HFFc6 (cell line): Measurements from ENCODE around the gene MBLAC1. TPM values are rescaled to one million over a fixed set of nuclear protein-coding genes. Genes with fewer than 3 reads are reported as not detected.
A peak's percentile ranks its signal among the peaks of the same experiment; 100 is the strongest.

Experiments used
- DNase-seq: peaks from one replicate; pipeline ENCODE4 v3.0.0-alpha.2; 2018
- H3K27ac Mint-ChIP-seq: 2 replicates; pipeline ENCODE4 v1.8.0; 2020; ENCODE audit warnings: mild to moderate bottlenecking, mixed read lengths
- H3K27me3 Mint-ChIP-seq: 2 replicates; pipeline ENCODE4 v1.8.0; 2021; ENCODE audit warnings: mild to moderate bottlenecking, moderate library complexity, mixed read lengths; ENCODE audit not compliant: insufficient read depth
- H3K36me3 Mint-ChIP-seq: 2 replicates; pipeline ENCODE4 v1.8.0; 2021; ENCODE audit warnings: low read depth, mixed read lengths
- H3K4me1 Mint-ChIP-seq: 2 replicates; pipeline ENCODE4 v1.8.0; 2020; ENCODE audit warnings: low read depth, mixed read lengths
- H3K4me3 Mint-ChIP-seq: 2 replicates; pipeline ENCODE4 v1.8.0; 2020; ENCODE audit warnings: mild to moderate bottlenecking, moderate library complexity, mixed read lengths
- H3K9me3 Mint-ChIP-seq: 2 replicates; pipeline ENCODE4 v1.8.0; 2020; ENCODE audit warnings: mild to moderate bottlenecking, mixed read lengths
- CTCF ChIP-seq: fragments of 200-600 bp; sonication (generic); IDR thresholded peaks from 2 replicates; pipeline ENCODE4 v1.5.0; 2021; ENCODE audit warnings: antibody characterized with exemption, mild to moderate bottlenecking
- total RNA-seq, 6 experiments: library from RNA; stranded (reverse); fragmentation: NEBNext Ultra II Directional; extraction: Animal tissue kit (Norgen Biotek cat#: 25700); gene quantifications; 2 replicates in 1 of 6; 3 replicates in 5 of 6; pipeline ENCODE4 v1.2.3, GENCODE V29; 2021

Gene MBLAC1
- total RNA-seq, 6 experiments from 2014 or later = 2.3 to 3.0 (median 2.5) TPM

- Mint-ChIP-seq H3K27ac (peak overlapping the region; percentile 91), H3K4me3 (peak overlapping the region; percentile 90), H3K36me3 (peaks cover 54% of the 10 kb centered on the region), H3K27me3 (peaks cover 2% of the 10 kb centered on the region), H3K4me1 (peaks cover 48% of the 10 kb centered on the region), H3K9me3 (no peaks in the 10 kb centered on the region)
- TF ChIP-seq CTCF = 0 out of 2 replicates have a peak, but pooled peaks have one; percentile 12
- peak; percentile 99 for DNase-seq
Observed at GRCh38 chr7:100100420-100101015, 26.2 kb upstream of the MBLAC1 start.

DNA sequence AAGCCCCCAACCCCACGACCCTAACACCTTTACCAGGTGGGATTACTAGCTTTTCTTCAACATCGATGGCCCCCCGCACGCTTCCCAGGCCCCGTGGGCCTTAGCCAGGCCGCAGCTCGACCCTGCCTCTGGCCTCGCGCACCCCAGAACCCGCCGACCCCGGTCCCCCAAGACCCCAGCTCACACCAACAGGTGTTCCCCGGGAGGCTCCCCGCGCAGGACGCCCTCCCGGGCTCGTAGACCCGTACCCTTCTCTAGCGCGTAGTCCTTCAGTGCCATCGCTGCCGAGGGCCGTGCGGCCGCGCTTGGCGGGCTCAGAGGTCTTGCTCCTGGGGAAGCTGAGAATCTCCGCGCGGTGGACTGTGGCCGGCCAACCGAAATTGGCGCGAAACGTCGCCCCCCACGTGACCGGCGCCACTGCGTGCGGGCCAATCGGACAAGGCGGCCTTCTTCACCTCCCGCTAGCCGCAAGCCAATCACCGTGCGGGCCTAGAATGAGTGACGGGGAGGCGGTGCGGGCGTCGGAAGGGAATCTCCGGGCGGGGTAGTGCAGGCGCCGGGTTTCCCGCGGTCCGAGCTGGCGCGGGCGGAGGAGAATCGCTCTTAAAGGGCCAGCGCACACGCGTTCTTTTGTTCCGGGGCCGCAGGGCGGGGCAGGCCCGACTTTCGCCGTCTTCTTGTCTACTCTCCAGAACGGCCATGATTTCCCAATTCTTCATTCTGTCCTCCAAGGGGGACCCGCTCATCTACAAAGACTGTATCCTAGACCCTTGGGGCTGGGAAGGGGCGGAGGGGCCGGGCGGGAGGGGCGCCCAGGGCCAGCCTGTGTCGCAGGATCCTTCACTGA lies 25.5 kb upstream of the MBLAC1 start, which contains the start of the genes AP4M1 and MCM7:
Gene AP4M1 (plus strand): TSS at position 628 of the 847 bp plus-strand sequence. CDS start 72 bp downstream, at position 700.
Gene MCM7 (minus strand): TSS at position 382 of the 847 bp plus-strand sequence. CDS start 103 bp downstream, at position 279.
- peak; percentile 99 for DNase-seq
- H3K4me3 Mint-ChIP-seq = peak within 1 kb of the TSS; percentile 90
- H3K36me3 Mint-ChIP-seq = peaks cover 47% of the 10 kb centered on the region
- peaks cover 2% of the 10 kb centered on the region for H3K27me3 Mint-ChIP-seq
- H3K27ac Mint-ChIP-seq = peak within 1 kb of the TSS; percentile 91
- 0 out of 2 replicates have a peak, but pooled peaks have one; percentile 3 for TF ChIP-seq CTCF
- no peaks in the 10 kb centered on the region for H3K9me3 Mint-ChIP-seq
- peaks cover 45% of the 10 kb centered on the region for H3K4me1 Mint-ChIP-seq

- peaks cover 2% of the 10 kb centered on the region; the same call in 1 of the 2 replicates for H3K27me3 Mint-ChIP-seq
- H3K36me3 Mint-ChIP-seq = peaks cover 39% of the 10 kb centered on the region
- H3K4me3 Mint-ChIP-seq = peak overlapping the region; percentile 90
- peaks cover 40% of the 10 kb centered on the region for H3K4me1 Mint-ChIP-seq
- H3K27ac Mint-ChIP-seq = peak overlapping the region; percentile 91
- no peak for TF ChIP-seq CTCF
- DNase-seq = peak; percentile 93
- H3K9me3 Mint-ChIP-seq = no peaks in the 10 kb centered on the region
Observed at GRCh38 chr7:100102950-100103840, 23.6 kb upstream of the MBLAC1 start.

DNA sequence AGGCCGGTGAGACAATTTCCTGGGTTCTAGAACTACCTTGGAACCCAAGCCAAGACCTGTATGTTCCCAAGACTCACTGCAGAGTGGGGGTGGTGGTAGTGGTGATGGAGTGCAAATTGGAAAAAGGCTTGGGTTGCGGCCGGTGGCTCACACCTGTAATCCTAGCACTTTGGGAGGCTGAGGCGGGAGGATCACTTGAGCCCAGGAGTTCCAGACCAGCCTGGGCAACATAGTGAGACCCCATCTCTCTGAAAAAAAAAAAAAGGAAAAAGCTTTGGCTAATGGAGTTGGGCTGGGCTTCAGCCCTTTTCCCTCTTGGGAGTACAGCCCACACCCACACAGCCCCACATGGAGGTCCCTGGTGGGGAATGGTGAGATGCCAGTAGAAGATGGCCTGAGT lies 21.2 kb upstream of the MBLAC1 start:
- Mint-ChIP-seq H3K4me3 (no peak overlapping the region), H3K27ac (no peak overlapping the region), H3K9me3 (no peaks in the 10 kb centered on the region), H3K27me3 (peaks cover 2% of the 10 kb centered on the region; the same call in 1 of the 2 replicates), H3K36me3 (peaks cover 25% of the 10 kb centered on the region), H3K4me1 (peaks cover 20% of the 10 kb centered on the region)
- DNase-seq = no peak
- TF ChIP-seq CTCF = no peak

DNA sequence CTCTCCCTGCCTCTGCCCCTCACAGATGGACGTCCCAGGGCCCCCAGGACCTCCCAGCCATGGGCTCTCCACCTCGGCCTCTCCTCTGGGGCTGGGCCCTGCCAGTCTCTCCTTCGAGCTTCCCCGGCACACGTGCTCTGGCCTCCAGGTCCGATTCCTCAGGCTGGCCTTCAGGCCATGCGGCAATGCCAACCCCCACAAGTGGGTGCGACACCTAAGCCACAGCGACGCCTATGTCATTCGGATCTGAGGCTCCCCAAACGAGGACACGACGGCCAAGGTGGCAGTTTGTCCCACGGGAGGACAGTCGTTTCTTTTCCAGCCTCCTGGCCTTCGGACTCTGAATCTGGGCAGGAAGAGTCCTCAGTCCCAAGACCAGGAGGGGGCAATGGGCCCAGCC lies 20.1 kb upstream of the MBLAC1 start:
- no peak overlapping the region for H3K27ac Mint-ChIP-seq
- no peak for TF ChIP-seq CTCF
- no peaks in the 10 kb centered on the region for H3K27me3 Mint-ChIP-seq
- H3K36me3 Mint-ChIP-seq = peaks cover 33% of the 10 kb centered on the region
- no peak overlapping the region for H3K4me3 Mint-ChIP-seq
- H3K4me1 Mint-ChIP-seq = peaks cover 20% of the 10 kb centered on the region
- DNase-seq = no peak
- no peaks in the 10 kb centered on the region for H3K9me3 Mint-ChIP-seq
